Metanephros (tissue), 1 donor: Measurements from ENCODE around the gene CHI3L1. TPM values are rescaled to one million over a fixed set of nuclear protein-coding genes. Genes with fewer than 3 reads are reported as not detected.

Source experiments
- total RNA-seq: library from RNA; depleted of rRNA; stranded (reverse); fragments of >200 nt; gene quantifications from one replicate; pipeline ENCODE4 v1.2.3, GENCODE V29; 2014

The CHI3L1 gene
- 10.3 TPM for total RNA-seq

DNA sequence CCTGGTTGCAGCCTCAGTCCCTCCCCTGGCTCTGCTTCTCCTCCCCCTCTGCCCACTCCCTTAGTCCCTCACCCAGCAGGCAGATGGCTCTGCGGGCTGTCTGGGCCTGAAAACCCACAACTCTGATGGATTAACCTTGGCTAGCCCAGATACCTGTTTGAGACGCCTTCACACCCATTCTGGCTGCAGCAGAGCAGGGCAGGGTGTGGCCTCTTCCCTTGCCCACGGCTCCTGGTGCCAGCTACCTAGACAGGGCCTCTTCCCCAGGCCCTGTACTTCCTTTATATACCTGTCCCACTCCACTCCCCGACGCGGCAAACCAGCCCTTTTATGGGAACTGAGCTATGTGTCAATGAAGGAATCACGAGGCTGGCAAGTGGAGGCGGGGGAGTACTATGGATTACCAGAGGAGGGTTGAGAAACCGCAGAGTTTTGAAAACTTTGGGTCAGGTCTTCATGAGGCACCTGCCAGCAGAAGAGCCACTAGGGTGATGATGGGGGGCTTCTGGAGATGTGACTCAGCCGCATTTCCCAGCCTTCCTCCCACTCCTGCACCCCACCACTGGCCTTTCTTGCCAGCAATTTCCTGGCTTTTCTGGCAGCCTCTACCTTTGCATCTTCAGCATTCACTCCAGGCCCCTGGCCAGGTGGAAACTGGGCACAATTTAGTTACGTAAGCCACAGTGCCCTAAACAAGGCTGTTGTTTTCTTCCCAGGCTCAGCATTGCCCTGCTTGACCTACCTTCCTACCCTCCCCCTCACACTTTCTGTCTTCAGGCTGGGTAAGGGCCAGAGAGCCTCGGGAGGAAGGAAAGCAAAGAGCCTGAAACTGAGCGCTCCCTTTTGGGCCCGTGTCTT is at the start of gene CHI3L1:
Gene CHI3L1 (minus strand): TSS at position 259 of the 858 bp plus-strand sequence. CDS start 81 bp downstream, at position 178.

DNA sequence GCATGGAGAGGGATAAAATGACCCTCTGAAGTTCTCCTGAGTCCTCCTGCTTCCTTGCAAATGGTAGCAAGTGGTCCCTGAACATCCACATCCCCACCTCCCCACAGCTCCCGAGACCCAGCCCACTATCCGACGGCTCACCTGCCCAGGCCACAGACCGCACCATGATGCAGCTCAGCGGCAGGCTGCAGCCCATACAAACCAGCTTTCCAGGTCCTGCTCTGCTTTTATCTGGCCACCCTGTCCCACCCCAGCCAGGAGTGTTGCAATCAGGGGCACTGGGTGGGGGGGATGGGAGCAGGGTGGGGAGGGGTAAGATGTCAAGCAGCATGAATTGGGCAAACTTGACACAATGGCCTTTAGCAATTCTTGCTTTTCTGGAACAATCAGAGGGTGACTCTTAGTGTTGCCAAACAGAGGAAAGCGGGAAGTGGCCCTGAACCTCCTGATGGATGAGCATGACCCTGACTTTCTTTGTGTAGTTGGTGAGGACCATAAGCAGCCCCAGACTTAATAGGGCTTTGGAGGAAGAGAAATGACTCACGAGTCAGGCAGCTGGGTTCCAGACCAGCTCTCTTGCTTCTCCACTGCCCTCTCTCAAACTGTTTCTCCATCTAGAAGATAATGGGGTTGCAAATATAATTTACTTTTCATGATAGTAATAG is 43.1 kb upstream of the CHI3L1 start, which contains the start of gene CHIT1:
Gene CHIT1 (minus strand): TSS at position 203 of the 665 bp plus-strand sequence. CDS start 37 bp downstream, at position 166.

DNA sequence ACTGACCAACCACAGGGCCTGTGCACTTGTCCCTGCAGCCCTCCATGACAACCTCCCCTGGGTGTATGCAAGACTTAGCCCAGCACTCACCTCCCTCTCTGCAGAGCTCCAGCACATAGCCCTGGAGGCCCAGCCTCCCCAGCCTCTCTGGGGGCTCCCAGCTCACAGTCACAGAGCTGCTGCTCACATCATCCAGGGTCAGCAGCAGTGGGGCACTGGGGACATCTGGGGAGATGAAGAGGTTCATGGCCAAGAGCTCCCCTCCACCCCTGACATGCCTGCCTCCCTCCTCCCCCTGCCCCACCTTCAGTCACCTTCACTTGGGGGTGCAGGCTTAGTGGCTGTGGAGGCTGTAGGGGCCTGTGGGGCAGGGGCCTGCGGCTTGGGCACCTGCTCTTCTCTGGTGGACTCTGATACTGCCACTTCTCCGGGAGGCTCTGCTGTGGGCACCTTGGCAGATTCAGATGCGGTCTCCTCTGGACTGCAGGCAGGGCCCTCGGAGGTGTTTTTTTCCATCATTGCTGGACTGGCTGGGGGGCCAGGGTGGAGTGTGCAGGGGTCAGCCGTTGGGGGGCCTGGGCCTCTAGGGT is 11.2 kb downstream of the CHI3L1 start, which contains the start of gene MYBPH:
Gene MYBPH (minus strand): TSS at position 590 of the 590 bp plus-strand sequence. CDS start 71 bp downstream, at position 519.

Other genes starting within 250 kb of the CHI3L1 start
- 99.1 TPM for gene ADIPOR1, start 228.4 kb downstream of the CHI3L1 start, total RNA-seq
- gene CYB5R1, start 219.4 kb downstream of the CHI3L1 start, total RNA-seq, result 49.0 TPM
- gene TMEM183A, start 179.3 kb downstream of the CHI3L1 start, total RNA-seq, result 61.5 TPM
- gene PPFIA4, start 160.2 kb downstream of the CHI3L1 start, total RNA-seq, result 14.0 TPM
- gene MYOG, start 100.7 kb downstream of the CHI3L1 start, total RNA-seq, result 32.3 TPM
- gene ADORA1, start 59.0 kb downstream of the CHI3L1 start, total RNA-seq, result 4.9 TPM
- 12.0 TPM for gene MYBPH, start 10.9 kb downstream of the CHI3L1 start, total RNA-seq
- gene CHIT1, start 43.0 kb upstream of the CHI3L1 start, total RNA-seq, result 1.3 TPM
- 215 TPM for gene BTG2, start 118.8 kb upstream of the CHI3L1 start, total RNA-seq
- 41.8 TPM for gene FMOD, start 164.4 kb upstream of the CHI3L1 start, total RNA-seq